GM12872 (cell line): Measurements from ENCODE around the gene CDA.

Source experiments
- CTCF ChIP-seq: IDR thresholded peaks from 3 replicates; pipeline ENCODE4 v1.5.1; 2011; ENCODE audit warnings: low read depth, mild to moderate bottlenecking, low read length, moderate library complexity; ENCODE audit not compliant: insufficient read depth

CDA gene

DNA sequence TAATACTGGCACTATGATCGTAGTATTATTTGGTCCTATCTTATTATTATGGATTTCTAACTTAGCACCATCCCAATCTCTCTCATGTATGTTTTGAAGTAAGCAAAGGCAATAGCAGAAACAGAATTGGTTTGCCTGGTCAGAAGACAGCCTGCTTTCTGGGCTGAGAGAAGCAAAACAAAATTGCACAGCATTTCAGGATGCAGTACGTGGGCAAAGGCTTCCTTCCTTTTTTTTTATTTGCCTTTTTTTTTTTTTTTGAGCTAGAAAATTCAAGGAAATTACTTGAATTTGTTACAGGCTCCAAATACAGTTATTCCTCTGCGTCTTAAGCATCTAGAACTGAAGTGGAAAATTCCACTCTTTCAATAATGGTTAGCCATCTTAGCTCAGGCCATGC lies 8.8 kb downstream of the CDA start:
- no peak for TF ChIP-seq CTCF

GRCh38 chr1:20600156-20600555 lies 11.3 kb downstream of the CDA start:
- TF ChIP-seq CTCF, result no peak

- TF ChIP-seq CTCF, result no peak
These were observed 12.4 kb downstream of the CDA start for GRCh38 chr1:20601129-20601825.

DNA sequence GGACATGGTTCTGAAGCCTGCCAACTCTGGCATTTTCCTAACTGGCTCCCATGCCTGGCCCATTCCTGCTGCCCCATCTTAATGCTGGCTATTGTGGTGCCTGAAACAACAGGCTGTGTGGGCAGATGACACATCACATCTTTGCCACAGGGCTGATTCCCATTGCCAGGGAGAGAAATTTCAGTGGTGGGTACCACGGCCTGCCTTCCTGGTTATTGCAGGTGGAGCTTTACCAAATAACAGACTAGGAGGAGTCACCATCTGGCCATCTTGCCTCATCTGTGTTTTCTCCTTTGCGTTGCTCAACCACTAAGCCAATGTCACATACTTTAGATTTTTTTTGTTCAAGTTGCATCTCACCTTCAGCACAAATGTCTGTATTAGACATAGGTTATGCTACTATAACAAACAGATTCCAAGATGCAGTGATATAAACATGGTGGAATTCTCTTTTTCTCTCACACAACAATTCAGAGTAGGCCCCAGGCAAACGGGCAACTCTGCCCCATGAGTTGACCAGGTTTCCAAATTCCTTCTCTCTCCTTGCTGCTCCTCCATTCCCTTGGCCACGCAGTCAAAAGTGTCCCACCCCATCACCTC lies 14.1 kb downstream of the CDA start:
- no peak for TF ChIP-seq CTCF

GRCh38 chr1:20603504-20604464 lies 14.9 kb downstream of the CDA start:
- TF ChIP-seq CTCF, result no peak

DNA sequence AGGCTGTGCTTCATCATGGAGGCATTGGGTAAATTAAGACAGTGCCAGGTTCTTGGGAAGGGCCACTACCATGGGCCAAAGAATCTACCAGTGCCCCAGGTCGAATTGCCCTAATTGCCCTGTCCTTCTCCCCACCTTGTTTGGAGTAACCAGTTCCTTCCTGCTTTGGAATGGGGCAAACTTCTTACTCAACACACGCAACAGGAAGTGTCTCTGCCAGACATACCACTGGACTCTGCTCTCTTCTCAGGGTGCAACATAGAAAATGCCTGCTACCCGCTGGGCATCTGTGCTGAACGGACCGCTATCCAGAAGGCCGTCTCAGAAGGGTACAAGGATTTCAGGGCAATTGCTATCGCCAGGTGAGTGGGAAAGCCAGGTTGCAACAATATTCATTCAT lies 15.8 kb downstream of the CDA start:
- no peak for TF ChIP-seq CTCF

DNA sequence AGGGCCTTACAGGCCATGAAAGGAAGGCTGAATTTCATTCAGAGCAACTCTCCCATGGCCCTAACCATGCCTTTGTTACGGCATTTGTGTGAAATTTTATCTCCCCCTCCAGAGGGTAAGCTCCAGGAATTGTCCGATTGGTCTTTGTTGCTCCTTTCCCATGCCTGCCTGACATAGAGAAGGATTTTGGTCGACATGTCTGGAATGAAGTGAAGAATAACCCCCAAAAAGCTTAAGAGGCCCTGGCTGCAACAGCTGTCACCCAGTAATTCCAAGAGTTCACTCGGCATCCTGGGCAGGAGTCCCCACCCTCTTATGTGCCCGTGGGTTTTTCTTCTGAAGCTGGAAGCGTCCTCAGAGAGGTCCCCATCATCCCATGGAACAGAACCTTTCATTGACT lies 20.6 kb downstream of the CDA start:
- no peak for TF ChIP-seq CTCF
